ENCODE results near the gene CLTC.

- TF ChIP-seq, protein P1, sequence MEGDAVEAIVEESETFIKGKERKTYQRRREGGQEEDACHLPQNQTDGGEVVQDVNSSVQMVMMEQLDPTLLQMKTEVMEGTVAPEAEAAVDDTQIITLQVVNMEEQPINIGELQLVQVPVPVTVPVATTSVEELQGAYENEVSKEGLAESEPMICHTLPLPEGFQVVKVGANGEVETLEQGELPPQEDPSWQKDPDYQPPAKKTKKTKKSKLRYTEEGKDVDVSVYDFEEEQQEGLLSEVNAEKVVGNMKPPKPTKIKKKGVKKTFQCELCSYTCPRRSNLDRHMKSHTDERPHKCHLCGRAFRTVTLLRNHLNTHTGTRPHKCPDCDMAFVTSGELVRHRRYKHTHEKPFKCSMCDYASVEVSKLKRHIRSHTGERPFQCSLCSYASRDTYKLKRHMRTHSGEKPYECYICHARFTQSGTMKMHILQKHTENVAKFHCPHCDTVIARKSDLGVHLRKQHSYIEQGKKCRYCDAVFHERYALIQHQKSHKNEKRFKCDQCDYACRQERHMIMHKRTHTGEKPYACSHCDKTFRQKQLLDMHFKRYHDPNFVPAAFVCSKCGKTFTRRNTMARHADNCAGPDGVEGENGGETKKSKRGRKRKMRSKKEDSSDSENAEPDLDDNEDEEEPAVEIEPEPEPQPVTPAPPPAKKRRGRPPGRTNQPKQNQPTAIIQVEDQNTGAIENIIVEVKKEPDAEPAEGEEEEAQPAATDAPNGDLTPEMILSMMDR (IDR thresholded peaks at IDR 0.05) = no peak; the same call in 1 of the 2 replicates
- TF ChIP-seq RCOR1 (IDR thresholded peaks at IDR 0.05; ENCODE audit: low read length) (no peak), POLR2AphosphoS5 (IDR thresholded peaks at IDR 0.05; ENCODE audit: low read depth, low read length) (no peak; the same call in 1 of the 2 replicates), MXI1 (IDR thresholded peaks at IDR 0.05; ENCODE audit: low read depth, low read length) (no peak)
These were observed 317 bp downstream of the CLTC start for GRCh38 chr17:59620064-59620359.

All from SK-N-SH (cell line).